ENCODE measurements around the gene CPZ. TPM values are rescaled to one million over a fixed set of nuclear protein-coding genes. Genes with fewer than 3 reads are reported as not detected.
A peak's percentile ranks its signal among the peaks of the same experiment; 100 is the strongest.

Gene CPZ
- polyA plus RNA-seq, 3 donors = not detected

- no peak for DNase-seq
- no peak overlapping the region for H3K9ac ChIP-seq (ENCODE audit: insufficient read depth, low read length, poor library complexity, severe bottlenecking)
- no peaks in the 10 kb centered on the region for H3K36me3 Mint-ChIP-seq
- TF ChIP-seq CTCF (IDR thresholded peaks at IDR 0.05) = no peak
- peaks cover 31 to 46% (median 39%) of the 10 kb centered on the region in 3 donors for H3K27me3 Mint-ChIP-seq (ENCODE audit: low read depth in 3 of 3)
- no peak overlapping the region for H3K4me2 ChIP-seq (replicated peaks; ENCODE audit: extremely low read depth, low read length, poor library complexity, severe bottlenecking)
- peak overlapping the region in 1 of 7 donors; percentile 45 for H3K27ac Mint-ChIP-seq
- no peak overlapping the region for H3K4me3 Mint-ChIP-seq
- H3K9me3 ChIP-seq (replicated peaks in 1 of 2; ENCODE audit: control insufficient read depth in 1 of 2, insufficient read depth in 1 of 2, low read length in 2 of 2) = no peaks in the 10 kb centered on the region
- H3K27me3 ChIP-seq (ENCODE audit: control insufficient read depth in 2 of 2, insufficient read depth in 2 of 2, low read length in 2 of 2) = peaks cover 2 to 29% of the 10 kb centered on the region in 2 donors
- 77% methylated on average over 3 of the region's 5 CpGs for WGBS (ENCODE audit: insufficient coverage)
- H3K9me3 Mint-ChIP-seq = peaks cover 0 to 5% (median 0%) of the 10 kb centered on the region in 7 donors
- H3K36me3 ChIP-seq (replicated peaks in 1 of 2; ENCODE audit: control insufficient read depth in 1 of 2, insufficient read depth in 2 of 2, low read length in 2 of 2) = no peaks in the 10 kb centered on the region
- no peak overlapping the region for H3K4me3 ChIP-seq (replicated peaks in 1 of 3; ENCODE audit: low read depth in 2 of 3, low read length in 3 of 3)
- no peak overlapping the region for H2AFZ ChIP-seq (ENCODE audit: insufficient read depth, low read depth, low read length, poor library complexity, severe bottlenecking)
- H3K79me2 ChIP-seq (ENCODE audit: insufficient read depth, low read length) = no peaks in the 10 kb centered on the region
- no peaks in the 10 kb centered on the region for H3K4me1 ChIP-seq (ENCODE audit: control insufficient read depth in 1 of 2, insufficient read depth in 2 of 2, low read length in 2 of 2)
- no peaks in the 10 kb centered on the region for H4K20me1 ChIP-seq (ENCODE audit: insufficient read depth, low read length)
- no peak overlapping the region for H3K27ac ChIP-seq (ENCODE audit: low read depth in 1 of 2, low read length in 2 of 2)
- no peaks in the 10 kb centered on the region for H3K4me1 Mint-ChIP-seq
- intact Hi-C loops (cut with micrococcal nuclease) = no loop called here
Measured at GRCh38 chr4:8590546-8590880, 2.1 kb upstream of the CPZ start.

GRCh38 chr4:8591114-8591513, 1.5 kb upstream of the CPZ start:
- no peak overlapping the region for H3K9ac ChIP-seq (ENCODE audit: insufficient read depth, low read length, poor library complexity, severe bottlenecking)
- Mint-ChIP-seq H3K27me3 (ENCODE audit: low read depth in 3 of 3) (peaks cover 31 to 46% (median 41%) of the 10 kb centered on the region in 3 donors), H3K27ac (no peak overlapping the region), H3K4me3 (peak overlapping the region in 1 of 2 donors; percentile 23), H3K4me1 (no peaks in the 10 kb centered on the region), H3K36me3 (no peaks in the 10 kb centered on the region), H3K9me3 (peaks cover 0 to 5% (median 0%) of the 10 kb centered on the region in 7 donors)
- H4K20me1 ChIP-seq (ENCODE audit: insufficient read depth, low read length) = no peaks in the 10 kb centered on the region
- no peak overlapping the region for H3K27ac ChIP-seq (ENCODE audit: low read depth in 1 of 2, low read length in 2 of 2)
- TF ChIP-seq CTCF (IDR thresholded peaks at IDR 0.05) = no peak
- WGBS (ENCODE audit: insufficient coverage) = 90% methylated on average over 7 of the region's 9 CpGs
- H3K4me2 ChIP-seq (replicated peaks; ENCODE audit: extremely low read depth, low read length, poor library complexity, severe bottlenecking) = no peak overlapping the region
- peaks cover 2 to 29% of the 10 kb centered on the region in 2 donors for H3K27me3 ChIP-seq (ENCODE audit: control insufficient read depth in 2 of 2, insufficient read depth in 2 of 2, low read length in 2 of 2)
- H3K79me2 ChIP-seq (ENCODE audit: insufficient read depth, low read length) = no peaks in the 10 kb centered on the region
- no peak overlapping the region for H2AFZ ChIP-seq (ENCODE audit: insufficient read depth, low read depth, low read length, poor library complexity, severe bottlenecking)
- no peaks in the 10 kb centered on the region for H3K4me1 ChIP-seq (ENCODE audit: control insufficient read depth in 1 of 2, insufficient read depth in 2 of 2, low read length in 2 of 2)
- intact Hi-C loops (cut with micrococcal nuclease) = no loop called here
- H3K4me3 ChIP-seq (replicated peaks in 1 of 3; ENCODE audit: low read depth in 2 of 3, low read length in 3 of 3) = no peak overlapping the region
- H3K9me3 ChIP-seq (replicated peaks in 1 of 2; ENCODE audit: control insufficient read depth in 1 of 2, insufficient read depth in 1 of 2, low read length in 2 of 2) = no peaks in the 10 kb centered on the region
- DNase-seq = no peak
- H3K36me3 ChIP-seq (replicated peaks in 1 of 2; ENCODE audit: control insufficient read depth in 1 of 2, insufficient read depth in 2 of 2, low read length in 2 of 2) = no peaks in the 10 kb centered on the region
